HEK293 (cell line): ENCODE measurements around the gene CLASP1.

Source experiments
- ZNF10 ChIP-seq: fragments of 450-650 bp; formaldehyde crosslinking; IDR thresholded peaks from 2 replicates; pipeline ENCODE4 v1.5.1; 2017; ENCODE audit warnings: missing biosample characterization, missing genetic modification characterization
- ZNF521 ChIP-seq: fragments of 450-650 bp; formaldehyde crosslinking; IDR thresholded peaks from 2 replicates; pipeline ENCODE4 v1.5.1; 2017; ENCODE audit warnings: missing biosample characterization, mild to moderate bottlenecking, missing genetic modification characterization
- TF ChIP-seq, protein P1 (sequence below): fragments of 450-650 bp; IDR thresholded peaks from 2 replicates; pipeline ENCODE4 v1.5.1; 2018; ENCODE audit warnings: missing biosample characterization, mild to moderate bottlenecking, missing genetic modification characterization
- TF ChIP-seq, protein P2 (sequence below): fragments of 450-650 bp; formaldehyde crosslinking; IDR thresholded peaks from 2 replicates; pipeline ENCODE4 v1.5.1; 2016; ENCODE audit warnings: missing biosample characterization, missing genetic modification characterization
- TF ChIP-seq, protein P3 (sequence below): IDR thresholded peaks from 2 replicates; pipeline ENCODE4 v1.6.1; 2011; ENCODE audit warnings: mild to moderate bottlenecking, low read depth, low read length, borderline replicate concordance
- TF ChIP-seq, protein P4 (sequence below): fragments of 450-650 bp; formaldehyde crosslinking; IDR thresholded peaks from 2 replicates; pipeline ENCODE4 v1.5.1; 2016; ENCODE audit warnings: missing biosample characterization, missing genetic modification characterization

DNA sequence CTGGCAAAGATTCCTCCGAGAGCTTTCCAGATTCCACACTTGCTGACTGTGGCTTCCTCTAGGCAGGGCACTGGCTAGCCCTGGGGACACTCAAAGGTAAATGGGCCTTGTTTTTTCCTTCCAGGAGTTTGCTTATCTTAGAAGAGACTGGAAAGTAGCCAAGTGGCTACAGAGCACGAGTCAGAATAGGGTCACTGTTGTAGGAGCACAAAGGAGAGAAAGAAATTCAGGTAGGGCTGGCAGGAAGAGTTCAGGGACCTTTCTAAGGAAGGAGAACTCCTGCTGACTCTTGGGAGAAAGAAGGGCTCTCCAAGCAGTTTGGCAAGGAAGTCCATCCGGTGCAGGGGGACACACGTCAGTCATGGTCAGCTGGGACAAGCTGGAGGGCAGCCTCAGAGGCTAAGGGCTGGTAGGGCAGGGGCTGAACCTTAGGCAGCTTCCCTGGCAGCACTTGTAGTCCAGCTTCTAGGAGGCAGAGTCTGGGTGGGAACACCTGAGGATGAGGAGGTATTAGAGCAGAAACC lies 47.9 kb upstream of the CLASP1 start:
- TF ChIP-seq, protein P1, sequence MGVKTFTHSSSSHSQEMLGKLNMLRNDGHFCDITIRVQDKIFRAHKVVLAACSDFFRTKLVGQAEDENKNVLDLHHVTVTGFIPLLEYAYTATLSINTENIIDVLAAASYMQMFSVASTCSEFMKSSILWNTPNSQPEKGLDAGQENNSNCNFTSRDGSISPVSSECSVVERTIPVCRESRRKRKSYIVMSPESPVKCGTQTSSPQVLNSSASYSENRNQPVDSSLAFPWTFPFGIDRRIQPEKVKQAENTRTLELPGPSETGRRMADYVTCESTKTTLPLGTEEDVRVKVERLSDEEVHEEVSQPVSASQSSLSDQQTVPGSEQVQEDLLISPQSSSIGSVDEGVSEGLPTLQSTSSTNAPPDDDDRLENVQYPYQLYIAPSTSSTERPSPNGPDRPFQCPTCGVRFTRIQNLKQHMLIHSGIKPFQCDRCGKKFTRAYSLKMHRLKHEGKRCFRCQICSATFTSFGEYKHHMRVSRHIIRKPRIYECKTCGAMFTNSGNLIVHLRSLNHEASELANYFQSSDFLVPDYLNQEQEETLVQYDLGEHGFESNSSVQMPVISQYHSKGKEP = no peak
- TF ChIP-seq, protein P2, sequence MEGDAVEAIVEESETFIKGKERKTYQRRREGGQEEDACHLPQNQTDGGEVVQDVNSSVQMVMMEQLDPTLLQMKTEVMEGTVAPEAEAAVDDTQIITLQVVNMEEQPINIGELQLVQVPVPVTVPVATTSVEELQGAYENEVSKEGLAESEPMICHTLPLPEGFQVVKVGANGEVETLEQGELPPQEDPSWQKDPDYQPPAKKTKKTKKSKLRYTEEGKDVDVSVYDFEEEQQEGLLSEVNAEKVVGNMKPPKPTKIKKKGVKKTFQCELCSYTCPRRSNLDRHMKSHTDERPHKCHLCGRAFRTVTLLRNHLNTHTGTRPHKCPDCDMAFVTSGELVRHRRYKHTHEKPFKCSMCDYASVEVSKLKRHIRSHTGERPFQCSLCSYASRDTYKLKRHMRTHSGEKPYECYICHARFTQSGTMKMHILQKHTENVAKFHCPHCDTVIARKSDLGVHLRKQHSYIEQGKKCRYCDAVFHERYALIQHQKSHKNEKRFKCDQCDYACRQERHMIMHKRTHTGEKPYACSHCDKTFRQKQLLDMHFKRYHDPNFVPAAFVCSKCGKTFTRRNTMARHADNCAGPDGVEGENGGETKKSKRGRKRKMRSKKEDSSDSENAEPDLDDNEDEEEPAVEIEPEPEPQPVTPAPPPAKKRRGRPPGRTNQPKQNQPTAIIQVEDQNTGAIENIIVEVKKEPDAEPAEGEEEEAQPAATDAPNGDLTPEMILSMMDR (tag by site-specific recombination) = no peak
- TF ChIP-seq, protein P3, sequence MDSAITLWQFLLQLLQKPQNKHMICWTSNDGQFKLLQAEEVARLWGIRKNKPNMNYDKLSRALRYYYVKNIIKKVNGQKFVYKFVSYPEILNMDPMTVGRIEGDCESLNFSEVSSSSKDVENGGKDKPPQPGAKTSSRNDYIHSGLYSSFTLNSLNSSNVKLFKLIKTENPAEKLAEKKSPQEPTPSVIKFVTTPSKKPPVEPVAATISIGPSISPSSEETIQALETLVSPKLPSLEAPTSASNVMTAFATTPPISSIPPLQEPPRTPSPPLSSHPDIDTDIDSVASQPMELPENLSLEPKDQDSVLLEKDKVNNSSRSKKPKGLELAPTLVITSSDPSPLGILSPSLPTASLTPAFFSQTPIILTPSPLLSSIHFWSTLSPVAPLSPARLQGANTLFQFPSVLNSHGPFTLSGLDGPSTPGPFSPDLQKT = no peak
- TF ChIP-seq, protein P4, sequence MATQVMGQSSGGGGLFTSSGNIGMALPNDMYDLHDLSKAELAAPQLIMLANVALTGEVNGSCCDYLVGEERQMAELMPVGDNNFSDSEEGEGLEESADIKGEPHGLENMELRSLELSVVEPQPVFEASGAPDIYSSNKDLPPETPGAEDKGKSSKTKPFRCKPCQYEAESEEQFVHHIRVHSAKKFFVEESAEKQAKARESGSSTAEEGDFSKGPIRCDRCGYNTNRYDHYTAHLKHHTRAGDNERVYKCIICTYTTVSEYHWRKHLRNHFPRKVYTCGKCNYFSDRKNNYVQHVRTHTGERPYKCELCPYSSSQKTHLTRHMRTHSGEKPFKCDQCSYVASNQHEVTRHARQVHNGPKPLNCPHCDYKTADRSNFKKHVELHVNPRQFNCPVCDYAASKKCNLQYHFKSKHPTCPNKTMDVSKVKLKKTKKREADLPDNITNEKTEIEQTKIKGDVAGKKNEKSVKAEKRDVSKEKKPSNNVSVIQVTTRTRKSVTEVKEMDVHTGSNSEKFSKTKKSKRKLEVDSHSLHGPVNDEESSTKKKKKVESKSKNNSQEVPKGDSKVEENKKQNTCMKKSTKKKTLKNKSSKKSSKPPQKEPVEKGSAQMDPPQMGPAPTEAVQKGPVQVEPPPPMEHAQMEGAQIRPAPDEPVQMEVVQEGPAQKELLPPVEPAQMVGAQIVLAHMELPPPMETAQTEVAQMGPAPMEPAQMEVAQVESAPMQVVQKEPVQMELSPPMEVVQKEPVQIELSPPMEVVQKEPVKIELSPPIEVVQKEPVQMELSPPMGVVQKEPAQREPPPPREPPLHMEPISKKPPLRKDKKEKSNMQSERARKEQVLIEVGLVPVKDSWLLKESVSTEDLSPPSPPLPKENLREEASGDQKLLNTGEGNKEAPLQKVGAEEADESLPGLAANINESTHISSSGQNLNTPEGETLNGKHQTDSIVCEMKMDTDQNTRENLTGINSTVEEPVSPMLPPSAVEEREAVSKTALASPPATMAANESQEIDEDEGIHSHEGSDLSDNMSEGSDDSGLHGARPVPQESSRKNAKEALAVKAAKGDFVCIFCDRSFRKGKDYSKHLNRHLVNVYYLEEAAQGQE (tag by site-specific recombination) = no peak
- TF ChIP-seq ZNF521 (tag by site-specific recombination) (no peak), ZNF10 (tag by site-specific recombination) (no peak)
